Endometrial microvascular endothelial cells (primary cell): ENCODE results near the gene NSG1. TPM values are rescaled to one million over a fixed set of nuclear protein-coding genes. Genes with fewer than 3 reads are reported as not detected.

Experiments
- in situ Hi-C: cut with HindIII; loops from 2 replicates; pipeline ENCODE4 v1.10.0; 2017; ENCODE audit warnings: low sequenced_read_pairs, low pct_unique_long_range_greater_than_20kb; ENCODE audit errors: inconsistent ontology term
- total RNA-seq: library from RNA; depleted of rRNA; stranded (reverse); fragments of >200 nt; gene quantifications from one replicate; pipeline ENCODE4 v1.2.3, GENCODE V29; 2015; ENCODE audit errors: inconsistent ontology term

Gene NSG1
- total RNA-seq, 1 donor from 2014 or later, result 13.8 TPM

DNA sequence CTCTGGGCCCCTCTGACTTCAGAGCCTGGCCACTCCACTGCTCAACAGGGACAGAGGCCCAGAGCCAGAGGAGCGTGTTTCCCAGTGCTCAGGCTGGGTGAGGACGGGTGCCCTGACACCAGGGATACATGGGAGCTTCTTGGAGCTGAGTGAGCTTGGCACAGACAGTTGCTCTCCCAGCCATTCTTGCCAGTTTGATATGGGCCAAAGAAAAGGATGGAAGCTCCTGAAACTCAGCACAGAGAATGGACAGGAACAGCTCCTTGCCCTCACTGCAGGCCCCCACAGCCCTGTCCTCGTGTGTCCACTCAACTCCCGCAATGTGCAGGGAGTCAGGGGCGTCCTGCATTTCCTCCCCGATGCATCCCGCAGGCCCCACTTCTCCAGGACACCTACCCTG lies 38.8 kb downstream of the NSG1 start:
- in situ Hi-C loops, result no loop called here

DNA sequence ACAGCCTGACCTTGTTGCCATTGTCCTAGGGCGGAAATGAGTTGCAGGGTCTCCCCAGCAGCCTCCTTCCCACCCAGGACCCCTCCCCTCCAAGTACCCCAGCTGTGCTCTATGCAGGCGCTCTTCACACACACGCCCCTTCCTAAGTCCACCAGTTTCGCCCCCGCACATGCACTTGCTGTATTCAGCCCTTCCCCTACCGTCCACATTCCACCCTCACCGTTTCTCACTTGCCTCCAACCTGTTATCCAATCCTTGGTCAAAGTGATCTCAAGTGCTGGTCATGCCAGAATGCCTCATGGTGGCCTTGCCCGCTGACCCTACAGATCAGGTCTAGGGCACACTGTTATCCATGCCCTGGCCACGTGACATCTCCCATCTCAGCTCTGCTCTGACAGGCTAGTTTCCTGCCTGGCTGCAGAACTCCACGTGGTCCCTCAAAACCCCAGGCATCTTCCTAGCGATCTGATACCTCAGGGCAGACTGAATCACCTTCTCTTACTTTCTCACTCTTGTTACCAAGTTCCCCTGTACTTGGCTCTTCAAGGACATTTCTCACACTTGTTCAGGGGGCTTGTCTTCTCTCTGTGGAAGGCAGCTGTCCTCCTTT lies 39.7 kb downstream of the NSG1 start:
- in situ Hi-C loops, result no loop called here

DNA sequence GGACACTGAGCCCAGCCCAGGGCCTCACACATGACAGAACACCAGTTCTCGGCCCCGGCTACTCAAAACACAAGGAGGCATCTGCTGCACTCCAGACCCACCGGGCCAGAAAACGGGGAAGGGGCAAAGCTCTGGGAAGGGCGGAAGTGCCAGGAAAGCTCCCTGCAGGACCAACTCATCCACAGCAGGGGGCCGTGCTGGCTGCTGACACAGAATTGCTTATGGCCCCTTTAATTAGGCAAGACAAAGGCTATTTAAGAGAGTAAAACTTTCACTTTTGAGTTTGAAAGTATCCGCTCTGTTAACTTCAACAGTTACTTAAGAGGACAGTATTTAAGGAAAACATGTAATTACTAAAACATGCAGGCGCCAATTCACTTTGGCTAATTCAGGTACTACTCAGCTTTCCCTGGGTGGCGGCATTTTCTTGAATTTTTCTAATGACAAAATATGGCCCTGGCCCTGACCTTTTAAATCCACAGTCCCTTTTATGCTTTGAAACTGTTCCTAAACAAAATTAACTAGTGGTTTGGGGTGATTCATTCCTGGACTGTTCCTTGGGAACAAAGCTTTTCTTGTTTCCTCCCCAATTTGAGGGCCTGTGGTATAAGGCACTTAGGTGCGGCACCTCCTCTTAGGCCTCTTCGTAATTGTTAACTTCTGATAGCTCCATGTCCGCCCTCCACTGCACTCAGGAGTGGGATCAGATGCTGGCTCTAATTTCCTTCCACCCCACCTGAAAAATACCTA lies 40.4 kb downstream of the NSG1 start:
- in situ Hi-C loops, result no loop called here

DNA sequence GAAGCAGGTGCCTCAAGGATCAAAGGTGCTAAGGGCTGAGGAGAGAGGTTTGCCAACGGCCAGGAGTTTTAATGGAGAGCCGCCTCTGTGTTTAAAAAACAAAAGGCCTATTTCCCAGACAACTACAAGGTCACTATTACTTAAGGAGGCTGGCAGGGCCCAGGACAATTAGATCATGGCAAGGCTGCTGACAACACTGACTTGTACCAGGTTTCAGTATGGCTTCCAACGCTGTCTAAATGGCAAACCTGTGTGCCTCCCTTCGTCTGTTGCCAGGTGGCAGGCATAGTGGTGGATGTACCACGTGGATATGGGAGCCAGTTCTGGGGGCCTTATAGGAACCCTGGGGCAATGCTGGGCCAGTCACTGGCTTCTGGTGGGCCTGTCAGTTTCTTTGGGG lies 41.0 kb downstream of the NSG1 start:
- in situ Hi-C loops, result no loop called here

DNA sequence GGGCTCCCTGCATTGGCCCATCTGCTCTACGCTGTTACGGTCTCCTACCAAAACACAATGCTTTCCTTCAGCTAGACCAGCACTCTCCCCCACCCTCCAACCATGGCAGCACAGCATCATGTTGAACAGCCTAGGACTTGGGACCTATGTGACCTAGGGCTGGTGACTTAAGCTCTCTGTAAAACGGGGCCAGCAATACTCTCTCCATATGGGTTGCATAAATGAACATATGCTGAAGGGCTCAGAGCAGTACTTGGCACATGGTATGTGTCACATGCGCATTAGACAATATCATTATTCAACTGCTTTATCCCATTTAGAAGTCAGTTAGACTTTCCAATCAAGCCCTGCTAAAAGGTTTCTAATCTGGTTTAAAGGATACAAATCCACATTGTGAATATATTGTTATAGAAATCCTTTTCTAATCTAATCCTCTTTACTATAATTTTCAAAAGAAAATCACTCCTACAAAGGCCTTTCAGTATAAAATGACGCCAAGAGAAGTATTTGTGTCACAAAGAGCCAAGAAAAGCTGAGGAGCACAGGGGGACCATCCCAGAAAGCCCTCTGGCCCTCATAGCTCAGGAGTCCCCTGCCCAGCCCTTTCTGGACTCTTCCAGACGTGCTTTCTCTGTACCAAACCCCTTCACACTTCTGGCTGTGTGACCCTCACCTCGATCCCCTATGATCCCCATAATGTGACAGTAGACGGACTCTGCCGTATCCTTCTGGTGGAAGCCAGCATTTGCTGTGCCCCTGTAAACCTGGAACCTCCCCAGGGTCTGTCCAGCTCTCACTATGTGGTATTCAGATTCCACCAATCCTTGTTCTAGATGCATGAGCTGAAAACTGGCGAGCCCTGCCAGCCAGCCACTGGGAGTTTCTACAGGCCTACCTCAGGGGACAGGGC lies 42.3 kb downstream of the NSG1 start:
- in situ Hi-C loops, result no loop called here

DNA sequence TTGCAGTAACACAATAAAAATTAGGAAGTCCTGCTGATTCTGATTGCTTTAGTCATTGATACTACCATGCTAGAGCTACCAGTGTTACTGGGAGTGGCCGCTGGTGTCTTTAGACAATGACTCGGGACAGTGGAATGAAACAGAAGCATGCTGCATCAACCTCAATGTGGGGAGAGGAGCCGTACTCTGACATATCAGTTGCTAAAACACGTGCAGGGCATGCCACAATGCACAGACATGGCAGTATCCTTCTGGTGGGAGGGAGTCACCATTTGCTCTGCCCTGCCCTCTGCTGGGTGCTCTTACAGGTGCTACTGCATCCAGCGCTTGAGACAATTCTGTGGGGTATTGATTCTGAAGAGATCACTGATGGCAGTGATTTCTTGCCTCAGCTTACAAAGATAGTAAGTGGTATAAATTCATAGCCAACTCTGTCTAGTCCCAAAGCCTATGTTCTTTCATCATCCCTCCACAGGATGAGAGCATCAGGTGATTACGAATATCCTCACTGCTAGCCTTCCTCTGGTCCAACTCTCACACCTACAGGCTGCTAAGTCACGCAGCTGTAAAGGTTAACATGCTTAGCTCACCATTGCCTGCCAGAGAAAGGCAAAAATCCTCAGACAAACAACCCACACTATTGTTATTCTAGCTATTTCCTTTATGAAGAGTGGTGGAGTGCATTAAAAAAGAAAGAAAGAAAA lies 43.7 kb downstream of the NSG1 start:
- in situ Hi-C loops, result no loop called here

DNA sequence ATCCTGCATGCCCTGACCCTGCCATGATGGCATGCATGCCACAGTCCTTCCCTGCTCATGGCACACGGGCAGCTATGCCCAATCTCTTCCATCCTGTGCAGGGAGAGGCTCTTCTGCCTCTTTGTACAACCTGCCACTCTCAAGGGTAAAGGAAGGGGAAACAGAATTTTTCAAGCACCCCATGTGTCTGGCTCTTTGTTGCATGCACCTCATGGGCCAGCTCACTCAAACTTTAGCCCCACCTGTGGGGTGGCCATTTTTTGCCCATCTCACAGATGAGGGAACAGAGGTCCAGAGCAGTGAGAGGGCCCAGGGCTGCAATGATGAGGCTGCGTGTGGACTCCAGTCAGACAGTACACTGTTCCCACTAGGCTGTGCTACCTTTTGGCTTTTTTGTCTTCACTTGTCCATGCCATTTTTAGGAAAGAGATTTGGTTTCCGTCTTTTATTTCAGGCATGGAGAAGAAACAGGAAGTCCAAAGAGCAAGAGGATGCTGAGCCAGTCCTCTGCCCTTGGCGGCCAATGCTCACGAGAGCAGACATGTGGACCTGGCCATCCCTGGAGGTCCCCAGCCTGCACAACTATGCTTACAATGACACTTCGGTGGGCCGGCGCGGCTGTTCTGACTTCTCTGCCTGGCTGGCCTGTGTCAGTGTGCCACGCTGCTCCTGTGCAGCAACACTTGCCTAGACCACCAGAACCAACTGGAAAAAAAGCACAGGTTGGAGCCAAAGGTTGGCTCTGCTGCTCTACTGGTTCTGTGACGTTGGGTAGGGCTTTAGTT lies 45.6 kb downstream of the NSG1 start:
- in situ Hi-C loops, result no loop called here

DNA sequence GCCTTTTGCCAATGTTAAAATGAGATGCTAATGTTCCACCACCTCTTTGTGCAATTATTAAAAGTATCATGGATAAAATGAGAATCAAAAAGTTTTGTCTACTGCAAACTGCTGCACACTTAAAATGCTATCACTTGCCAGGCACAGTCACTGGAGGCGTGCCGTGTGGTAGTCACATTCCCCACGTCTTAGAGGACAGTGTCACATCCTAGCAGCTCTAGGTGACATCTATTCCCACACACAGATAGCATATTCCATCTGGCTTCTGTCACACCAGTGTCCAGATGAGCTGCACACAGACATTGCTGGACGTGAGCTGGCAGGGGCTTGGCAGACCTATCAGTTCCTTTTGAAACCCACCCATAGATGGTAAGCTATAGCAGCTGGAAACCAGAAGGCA lies 47.0 kb downstream of the NSG1 start:
- in situ Hi-C loops, result no loop called here

DNA sequence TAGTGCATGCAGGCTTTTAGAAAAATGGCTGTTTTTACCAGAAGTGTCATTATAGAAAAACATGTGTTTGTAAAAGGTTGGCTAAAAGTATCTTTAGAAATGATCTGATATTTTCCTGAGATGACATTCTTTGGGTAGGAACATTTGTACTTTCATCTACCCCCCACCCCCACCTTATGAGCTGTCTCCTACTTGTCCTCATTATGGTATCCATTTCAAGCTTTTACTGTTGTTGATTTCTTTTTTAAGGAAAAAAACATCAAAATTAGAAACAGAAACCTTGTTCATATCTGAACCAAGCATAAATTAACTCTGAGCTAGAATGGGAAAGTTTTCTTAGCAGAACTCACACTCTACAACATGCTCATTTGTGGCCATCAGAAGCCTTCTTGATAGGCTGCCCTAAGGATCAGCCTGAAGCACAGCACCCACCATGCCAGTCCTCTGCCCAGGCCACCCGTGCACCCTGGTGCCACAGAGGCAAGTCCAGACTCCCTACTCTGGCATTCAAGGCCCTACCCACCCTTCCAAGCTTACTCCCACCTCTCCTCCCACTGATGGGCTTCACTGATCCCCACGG lies 49.4 kb downstream of the NSG1 start:
- in situ Hi-C loops, result no loop called here

DNA sequence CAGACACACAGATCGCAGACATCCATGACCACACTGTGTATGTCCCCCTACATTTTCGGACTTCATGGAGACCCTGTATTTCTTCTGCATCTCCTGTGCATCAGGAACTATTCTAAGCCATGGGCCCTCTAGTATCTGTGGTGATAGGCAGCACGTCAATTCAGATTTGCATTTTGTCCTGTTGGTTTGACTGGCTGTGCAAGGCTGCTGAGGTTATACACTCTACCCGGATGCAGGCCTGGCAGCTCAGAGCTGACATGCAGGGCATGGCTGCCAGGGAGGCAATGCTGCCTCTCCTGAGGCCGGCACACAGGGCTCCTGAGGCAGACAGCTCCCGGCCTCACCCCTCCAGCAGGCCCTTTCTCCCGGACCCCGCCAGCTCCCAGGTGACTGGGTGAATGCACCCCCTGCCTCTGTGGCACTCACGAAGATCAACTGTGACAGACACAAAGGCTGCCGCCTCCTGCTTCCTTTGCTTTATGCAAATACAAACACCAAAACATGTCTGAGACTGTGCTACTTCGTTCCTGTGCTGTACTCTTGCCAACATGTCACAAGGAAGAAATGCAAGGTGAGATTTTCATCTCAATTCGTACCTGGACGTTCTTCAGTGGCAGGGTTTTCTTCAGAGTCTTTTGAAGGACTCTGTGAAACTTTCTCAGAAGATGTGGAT lies 51.0 kb downstream of the NSG1 start:
- in situ Hi-C loops, result no loop called here

DNA sequence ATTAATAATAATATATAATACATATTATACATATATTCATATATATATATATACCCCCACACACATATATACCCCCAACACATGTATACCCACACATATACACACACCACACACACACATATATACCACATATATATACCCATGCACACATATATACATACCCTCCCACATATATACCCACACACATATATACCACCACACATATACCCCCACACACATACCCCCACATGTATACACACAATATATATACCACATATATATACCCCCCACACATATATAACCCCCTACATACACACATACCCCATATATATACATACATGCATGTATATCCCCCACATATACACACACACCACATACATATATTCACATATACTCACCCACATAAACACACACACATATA lies 52.0 kb downstream of the NSG1 start:
- in situ Hi-C loops, result no loop called here

DNA sequence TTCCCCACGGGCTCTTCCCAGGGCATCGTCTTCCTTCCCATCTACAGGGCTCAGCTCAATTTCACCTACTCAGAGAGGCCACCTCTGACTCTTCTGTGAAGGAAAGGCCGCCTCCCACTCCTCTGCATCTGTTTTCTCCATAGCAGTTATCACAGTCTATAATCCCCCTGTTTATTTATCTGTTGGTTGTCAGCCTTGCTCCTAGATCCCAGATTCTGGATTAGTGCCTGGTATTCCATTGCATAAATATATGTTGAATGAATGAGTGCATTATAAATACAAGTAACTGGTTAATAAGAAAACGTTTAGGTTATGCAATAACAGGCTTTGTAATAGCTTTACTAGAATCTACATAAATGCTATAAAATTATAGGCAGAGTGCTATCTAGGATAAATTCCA lies 52.9 kb downstream of the NSG1 start:
- in situ Hi-C loops, result no loop called here

DNA sequence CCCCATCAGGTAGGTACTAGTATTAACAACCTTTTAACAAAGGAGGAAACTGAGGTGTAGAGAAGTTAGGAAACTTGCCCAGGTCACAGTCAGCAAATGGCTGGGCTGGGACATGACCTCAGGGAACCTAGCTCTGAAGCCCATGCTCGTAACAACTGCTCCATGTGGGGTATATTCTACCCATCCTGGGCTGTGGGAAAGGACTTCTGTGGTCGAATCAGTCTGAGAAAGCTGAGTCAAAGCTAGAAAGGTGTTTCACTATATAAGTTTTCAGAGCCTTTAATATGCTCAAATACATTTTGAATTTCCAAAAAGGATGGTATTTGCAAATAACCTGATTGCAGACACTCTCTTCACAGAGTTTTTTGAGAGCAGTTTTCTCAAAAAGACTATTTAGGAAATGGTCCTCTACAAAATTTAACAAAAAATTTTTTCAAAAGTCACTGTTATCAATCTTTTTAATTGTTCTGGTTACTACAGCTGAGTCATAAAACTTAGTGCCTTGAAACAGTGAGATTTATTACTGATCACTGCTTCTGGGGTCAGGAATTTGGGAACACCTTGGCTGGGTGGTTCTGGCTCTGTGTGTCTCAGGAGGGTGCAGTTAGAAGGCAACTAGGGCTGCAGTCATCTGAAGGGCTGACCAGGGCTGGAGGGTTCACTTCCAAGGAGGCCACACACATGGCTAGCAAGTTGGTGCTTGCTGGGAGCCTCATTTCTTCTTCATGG lies 53.6 kb downstream of the NSG1 start:
- in situ Hi-C loops, result no loop called here

DNA sequence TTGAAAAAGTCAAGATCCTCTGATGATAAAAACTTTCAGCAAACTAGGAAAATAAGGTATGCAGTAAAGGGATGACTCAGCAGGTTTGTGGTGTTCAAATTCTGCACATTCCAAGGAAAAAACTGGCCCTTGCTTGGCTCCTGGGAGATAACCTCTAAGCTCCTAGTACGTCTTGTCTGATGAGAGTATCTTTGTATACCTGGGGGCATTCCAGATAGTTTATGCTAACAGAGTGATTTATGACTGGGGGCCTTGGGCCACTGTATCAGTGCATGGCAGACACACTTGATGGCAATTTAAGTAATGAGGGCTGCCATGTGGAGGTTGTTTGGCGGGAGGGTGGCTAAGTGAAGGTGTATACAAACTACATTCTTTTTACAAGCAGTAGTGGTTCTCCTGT lies 56.9 kb downstream of the NSG1 start:
- in situ Hi-C loops, result no loop called here

DNA sequence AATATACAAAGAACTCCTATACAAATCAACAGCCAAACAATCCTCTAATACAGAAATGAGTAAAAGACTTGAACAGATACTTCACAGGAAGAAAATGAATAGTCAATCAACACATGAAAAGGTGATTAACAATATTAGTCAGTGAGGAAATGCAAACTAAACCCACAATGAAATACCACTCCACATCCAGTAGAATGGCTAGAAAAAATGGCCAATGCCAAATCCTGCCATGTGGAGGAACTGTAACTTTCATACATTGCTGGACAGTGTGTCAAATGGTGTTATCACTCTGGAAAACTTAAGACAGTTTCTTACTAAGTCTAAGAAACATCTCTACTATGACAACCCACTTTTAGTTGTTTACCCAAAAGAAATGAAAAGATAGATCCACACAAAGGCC lies 59.5 kb downstream of the NSG1 start:
- in situ Hi-C loops, result no loop called here

DNA sequence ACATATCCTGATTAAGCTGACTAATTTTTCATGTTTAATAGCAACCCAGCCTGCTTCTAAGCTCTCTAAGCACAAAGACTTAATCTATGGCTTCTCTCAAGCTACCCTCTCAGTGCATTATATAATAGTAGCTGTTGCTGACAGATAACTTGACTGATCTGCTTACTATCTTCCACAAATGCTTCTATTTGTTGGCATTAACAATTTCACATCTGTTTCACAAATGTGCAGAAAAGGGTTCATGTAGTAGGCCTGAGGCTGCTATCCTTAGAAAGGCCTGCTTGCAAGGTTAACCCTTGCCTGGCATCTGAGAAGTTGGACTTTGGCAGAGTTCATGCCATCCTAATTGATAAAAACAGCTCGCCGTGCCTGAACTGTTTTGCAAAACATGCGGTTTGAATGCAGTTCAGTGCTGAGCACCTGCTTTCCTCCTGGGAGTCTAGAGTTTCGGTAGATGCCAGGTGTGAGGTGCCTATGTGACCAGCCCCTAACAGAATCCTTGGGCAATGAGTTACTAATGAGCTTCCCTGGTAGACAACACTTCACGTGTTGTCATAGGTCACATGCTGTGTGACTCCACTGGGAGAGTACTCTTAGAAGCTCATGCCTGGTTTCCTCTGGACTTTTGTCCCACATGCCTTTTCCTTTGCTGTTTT lies 68.4 kb downstream of the NSG1 start:
- in situ Hi-C loops, result no loop called here

DNA sequence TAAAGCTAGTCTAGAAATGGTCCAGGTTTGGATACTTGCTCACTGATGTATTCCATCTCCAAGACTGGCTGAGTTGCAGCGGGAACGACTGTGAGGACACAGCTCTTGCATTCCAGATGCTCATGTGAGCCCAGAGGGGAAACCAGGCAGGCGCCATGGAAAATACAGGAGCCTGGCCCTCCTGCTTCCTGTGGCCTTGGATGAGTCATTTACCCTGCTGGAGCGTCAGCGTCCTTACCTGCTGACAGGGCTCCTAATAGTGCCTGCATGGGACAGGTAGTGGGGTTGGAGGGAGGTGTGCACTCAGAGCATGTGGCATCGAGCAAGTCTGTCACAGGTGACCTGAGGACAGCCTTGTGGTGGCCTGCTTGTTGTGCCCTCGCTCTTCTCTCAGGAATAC lies 69.4 kb downstream of the NSG1 start:
- in situ Hi-C loops, result no loop called here
